NOMO-1 treated with DMSO at 0.1 percent for 48 hours (cell line): ENCODE measurements around the gene TLE6.
A peak's percentile ranks its signal among the peaks of the same experiment; 100 is the strongest.
"Not testable (repeated sequence)": the region's sequence is repeated elsewhere in the genome, so short reads cannot be mapped to it uniquely, and the experiment has no call there.

ENCODE experiments used
- DNase-seq: peaks from one replicate; lab custom pipeline; 2025; ENCODE audit not compliant: unreplicated experiment; lab: John Stamatoyannopoulos, UW

The TLE6 gene

GRCh38 chr19:2973229-2973628, 4.1 kb upstream of the TLE6 start:
- DNase-seq, result no peak

- no peak for DNase-seq
These were observed 2.9 kb upstream of the TLE6 start for GRCh38 chr19:2974342-2975041.

GRCh38 chr19:2976609-2977000, 759 bp upstream of the TLE6 start:
- no peak for DNase-seq

GRCh38 chr19:2977746-2978138, 378 bp downstream of the TLE6 start:
- DNase-seq, result no peak

GRCh38 chr19:2978166-2978767, 903 bp downstream of the TLE6 start:
- no peak for DNase-seq

- DNase-seq, result no peak
These were observed 1.4 kb downstream of the TLE6 start for GRCh38 chr19:2978772-2979171.

- DNase-seq, result no peak
These were observed 4.5 kb downstream of the TLE6 start for GRCh38 chr19:2981898-2982297.

- no peak for DNase-seq
These were observed 5.2 kb downstream of the TLE6 start for GRCh38 chr19:2982561-2982960.

GRCh38 chr19:2982983-2983350, 5.6 kb downstream of the TLE6 start:
- DNase-seq, result no peak

- peak; percentile 3 for DNase-seq
These were observed 6.2 kb downstream of the TLE6 start for GRCh38 chr19:2983351-2984214.

- DNase-seq, result no peak
These were observed 6.8 kb downstream of the TLE6 start for GRCh38 chr19:2984215-2984528.

GRCh38 chr19:2986951-2987524, 9.7 kb downstream of the TLE6 start:
- DNase-seq, result no peak

GRCh38 chr19:2987797-2988196, 10.4 kb downstream of the TLE6 start:
- DNase-seq, result no peak

GRCh38 chr19:2988568-2988967, 11.2 kb downstream of the TLE6 start:
- no peak for DNase-seq

GRCh38 chr19:2989236-2989946, 12.0 kb downstream of the TLE6 start:
- DNase-seq, result no peak

GRCh38 chr19:2992333-2992732, 15.0 kb downstream of the TLE6 start:
- not testable (repeated sequence) for DNase-seq

- no peak for DNase-seq
These were observed 15.6 kb downstream of the TLE6 start for GRCh38 chr19:2992958-2993357.

- DNase-seq, result no peak
These were observed 16.2 kb downstream of the TLE6 start for GRCh38 chr19:2993579-2993978.

GRCh38 chr19:2994588-2995131, 17.3 kb downstream of the TLE6 start:
- no peak for DNase-seq

GRCh38 chr19:2997720-2998119, 20.4 kb downstream of the TLE6 start:
- DNase-seq, result no peak

- DNase-seq, result no peak
These were observed 21.3 kb downstream of the TLE6 start for GRCh38 chr19:2998642-2999041.
